Measurements from ENCODE around the gene ARID2. TPM values are rescaled to one million over a fixed set of nuclear protein-coding genes. Genes with fewer than 3 reads are reported as not detected.
A peak's percentile ranks its signal among the peaks of the same experiment; 100 is the strongest.

ARID2 gene
- polyA plus RNA-seq, 2 donors, result 5.0 to 8.5 TPM

DNA sequence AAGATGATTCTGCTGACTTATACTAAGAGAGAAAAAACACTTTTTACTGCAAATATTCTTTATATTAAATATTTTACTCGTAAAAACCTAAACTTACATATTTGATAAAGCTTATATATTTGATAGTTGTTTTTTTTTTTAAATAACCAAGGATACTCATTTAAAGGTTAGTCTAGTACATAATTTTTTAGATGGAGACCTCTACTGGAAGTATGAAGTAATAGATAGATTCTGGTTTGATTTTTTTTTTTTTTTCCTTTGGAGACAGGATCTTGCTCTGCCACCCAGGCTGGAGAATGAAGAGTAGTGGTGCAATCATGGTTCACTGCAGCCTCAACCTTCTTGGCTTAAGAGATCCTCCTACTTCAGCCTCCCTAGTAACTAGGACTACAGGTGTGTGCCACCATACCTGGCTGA, 16.4 kb downstream of the ARID2 start:
- Histone ChIP-seq H3K4me1 (ENCODE audit: control insufficient read depth in 2 of 2, insufficient read depth in 2 of 2, low read length in 1 of 2) (no peaks in the 10 kb centered on the region), H3K4me3 (ENCODE audit: low read depth in 1 of 2, low read length in 2 of 2) (no peak overlapping the region), H3K27ac (ENCODE audit: low read depth in 2 of 2, low read length in 1 of 2) (no peak overlapping the region), H3K27me3 (ENCODE audit: control insufficient read depth in 1 of 2, insufficient read depth in 2 of 2, low read length in 2 of 2) (no peaks in the 10 kb centered on the region), H3K36me3 (ENCODE audit: control insufficient read depth in 2 of 2, insufficient read depth in 2 of 2, low read length in 1 of 2) (no peaks in the 10 kb centered on the region), H3K9me3 (ENCODE audit: control insufficient read depth in 2 of 2, insufficient read depth in 1 of 2, low read depth in 1 of 2, low read length in 1 of 2) (no peaks in the 10 kb centered on the region)
- 76 to 81% methylated on average over 1 of the region's 1 CpG for WGBS, 2 donors

GRCh38 chr12:45756666-45757065, 27.2 kb downstream of the ARID2 start:
- peak overlapping the region in 1 of 2 donors; percentile 33 for H3K27ac ChIP-seq (ENCODE audit: low read depth in 2 of 2, low read length in 1 of 2)
- H3K4me1 ChIP-seq (ENCODE audit: control insufficient read depth in 2 of 2, insufficient read depth in 2 of 2, low read length in 1 of 2), result peaks cover 0 to 2% of the 10 kb centered on the region in 2 donors
- H3K4me3 ChIP-seq (ENCODE audit: low read depth in 1 of 2, low read length in 2 of 2), result no peak overlapping the region
- H3K9me3 ChIP-seq (ENCODE audit: control insufficient read depth in 2 of 2, insufficient read depth in 1 of 2, low read depth in 1 of 2, low read length in 1 of 2), result no peaks in the 10 kb centered on the region
- no peaks in the 10 kb centered on the region for H3K27me3 ChIP-seq (ENCODE audit: control insufficient read depth in 1 of 2, insufficient read depth in 2 of 2, low read length in 2 of 2)
- 81 to 83% methylated on average over 3 of the region's 3 CpGs for WGBS, 2 donors
- H3K36me3 ChIP-seq (ENCODE audit: control insufficient read depth in 2 of 2, insufficient read depth in 2 of 2, low read length in 1 of 2), result no peaks in the 10 kb centered on the region

DNA sequence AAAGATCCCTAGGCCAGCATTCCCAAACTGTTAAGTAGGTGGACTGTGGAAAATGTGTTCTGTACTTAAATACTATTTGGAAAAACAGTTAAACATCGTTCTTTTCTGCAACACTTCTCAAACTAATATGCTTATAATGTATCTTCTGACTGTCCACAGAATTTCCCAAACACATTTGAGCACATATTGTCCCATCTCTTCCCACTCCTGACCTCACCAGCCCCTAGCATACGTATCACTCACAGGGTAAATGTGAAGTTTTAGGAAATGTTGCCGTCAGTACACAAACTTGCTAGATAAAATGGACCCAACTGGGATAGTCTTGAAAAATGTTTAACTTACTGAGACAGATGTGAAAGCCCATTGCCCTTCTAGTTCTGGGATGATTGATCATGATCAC, 27.7 kb downstream of the ARID2 start:
- no peaks in the 10 kb centered on the region for H3K9me3 ChIP-seq (ENCODE audit: control insufficient read depth in 2 of 2, insufficient read depth in 1 of 2, low read depth in 1 of 2, low read length in 1 of 2)
- H3K4me1 ChIP-seq (ENCODE audit: control insufficient read depth in 2 of 2, insufficient read depth in 2 of 2, low read length in 1 of 2), result peaks cover 0 to 2% of the 10 kb centered on the region in 2 donors
- H3K27ac ChIP-seq (ENCODE audit: low read depth in 2 of 2, low read length in 1 of 2), result no peak overlapping the region
- WGBS, 2 donors, result 72 to 74% methylated on average over 3 of the region's 3 CpGs
- H3K4me3 ChIP-seq (ENCODE audit: low read depth in 1 of 2, low read length in 2 of 2), result no peak overlapping the region
- H3K27me3 ChIP-seq (ENCODE audit: control insufficient read depth in 1 of 2, insufficient read depth in 2 of 2, low read length in 2 of 2), result no peaks in the 10 kb centered on the region
- H3K36me3 ChIP-seq (ENCODE audit: control insufficient read depth in 2 of 2, insufficient read depth in 2 of 2, low read length in 1 of 2), result no peaks in the 10 kb centered on the region

DNA sequence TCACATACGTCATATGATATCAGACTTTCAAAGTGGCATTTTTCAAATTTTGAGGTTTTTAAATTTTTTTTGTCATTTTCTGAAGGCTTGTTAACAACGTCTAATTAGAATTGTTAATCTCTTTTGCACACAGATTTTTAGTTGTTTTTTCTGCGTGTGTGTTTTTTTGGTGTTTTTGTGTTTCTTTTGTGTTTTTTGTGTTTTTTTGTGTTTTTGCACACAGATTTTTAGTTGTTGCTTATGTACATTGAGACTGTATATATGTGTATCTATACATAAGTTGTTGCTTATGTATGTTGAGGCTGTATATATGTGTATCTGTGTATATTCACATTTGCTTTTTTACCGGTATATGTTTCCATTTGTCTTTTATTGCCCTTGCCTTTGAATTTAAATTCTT, 30.8 kb downstream of the ARID2 start:
- H3K27me3 ChIP-seq (ENCODE audit: control insufficient read depth in 1 of 2, insufficient read depth in 2 of 2, low read length in 2 of 2), result no peaks in the 10 kb centered on the region
- H3K4me3 ChIP-seq (ENCODE audit: low read depth in 1 of 2, low read length in 2 of 2), result no peak overlapping the region
- H3K9me3 ChIP-seq (ENCODE audit: control insufficient read depth in 2 of 2, insufficient read depth in 1 of 2, low read depth in 1 of 2, low read length in 1 of 2), result no peaks in the 10 kb centered on the region
- H3K4me1 ChIP-seq (ENCODE audit: control insufficient read depth in 2 of 2, insufficient read depth in 2 of 2, low read length in 1 of 2), result peaks cover 0 to 2% of the 10 kb centered on the region in 2 donors
- no peaks in the 10 kb centered on the region for H3K36me3 ChIP-seq (ENCODE audit: control insufficient read depth in 2 of 2, insufficient read depth in 2 of 2, low read length in 1 of 2)
- H3K27ac ChIP-seq (ENCODE audit: low read depth in 2 of 2, low read length in 1 of 2), result no peak overlapping the region
- WGBS, 2 donors, result 94 to 95% methylated on average over 4 of the region's 4 CpGs

GRCh38 chr12:45762185-45763110, 32.9 kb downstream of the ARID2 start:
- WGBS, 2 donors, result 40 to 56% methylated on average over 3 of the region's 3 CpGs
- Histone ChIP-seq H3K4me1 (ENCODE audit: control insufficient read depth in 2 of 2, insufficient read depth in 2 of 2, low read length in 1 of 2) (peaks cover 0 to 2% of the 10 kb centered on the region in 2 donors), H3K36me3 (ENCODE audit: control insufficient read depth in 2 of 2, insufficient read depth in 2 of 2, low read length in 1 of 2) (no peaks in the 10 kb centered on the region), H3K9me3 (ENCODE audit: control insufficient read depth in 2 of 2, insufficient read depth in 1 of 2, low read depth in 1 of 2, low read length in 1 of 2) (no peaks in the 10 kb centered on the region), H3K27me3 (ENCODE audit: control insufficient read depth in 1 of 2, insufficient read depth in 2 of 2, low read length in 2 of 2) (no peaks in the 10 kb centered on the region), H3K4me3 (ENCODE audit: low read depth in 1 of 2, low read length in 2 of 2) (no peak overlapping the region), H3K27ac (ENCODE audit: low read depth in 2 of 2, low read length in 1 of 2) (no peak overlapping the region)

DNA sequence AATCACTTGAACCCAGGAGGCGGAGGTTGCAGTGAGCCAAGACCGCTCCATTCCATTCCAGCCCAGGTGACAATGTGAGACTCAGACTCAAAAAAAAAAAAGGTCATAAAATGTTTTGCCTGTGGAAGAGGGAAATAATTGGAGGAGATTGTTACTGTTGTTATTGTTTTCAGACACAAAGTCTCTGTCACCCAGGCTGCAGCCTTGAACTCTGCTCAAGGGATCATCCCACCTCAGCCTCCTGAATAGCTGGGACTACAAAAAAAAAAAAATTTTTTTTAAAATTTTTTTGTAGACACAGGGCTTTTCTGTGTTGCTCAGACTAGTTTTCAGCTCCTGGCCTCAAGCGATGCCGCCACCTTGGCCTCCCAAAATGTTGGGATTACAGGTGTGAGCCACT, 33.9 kb downstream of the ARID2 start:
- H3K27me3 ChIP-seq (ENCODE audit: control insufficient read depth in 1 of 2, insufficient read depth in 2 of 2, low read length in 2 of 2), result no peaks in the 10 kb centered on the region
- no peak overlapping the region for H3K4me3 ChIP-seq (ENCODE audit: low read depth in 1 of 2, low read length in 2 of 2)
- H3K27ac ChIP-seq (ENCODE audit: low read depth in 2 of 2, low read length in 1 of 2), result no peak overlapping the region
- H3K4me1 ChIP-seq (ENCODE audit: control insufficient read depth in 2 of 2, insufficient read depth in 2 of 2, low read length in 1 of 2), result peaks cover 0 to 2% of the 10 kb centered on the region in 2 donors
- no peaks in the 10 kb centered on the region for H3K36me3 ChIP-seq (ENCODE audit: control insufficient read depth in 2 of 2, insufficient read depth in 2 of 2, low read length in 1 of 2)
- H3K9me3 ChIP-seq (ENCODE audit: control insufficient read depth in 2 of 2, insufficient read depth in 1 of 2, low read depth in 1 of 2, low read length in 1 of 2), result no peaks in the 10 kb centered on the region
- 96 to 97% methylated on average over 4 of the region's 4 CpGs for WGBS, 2 donors

DNA sequence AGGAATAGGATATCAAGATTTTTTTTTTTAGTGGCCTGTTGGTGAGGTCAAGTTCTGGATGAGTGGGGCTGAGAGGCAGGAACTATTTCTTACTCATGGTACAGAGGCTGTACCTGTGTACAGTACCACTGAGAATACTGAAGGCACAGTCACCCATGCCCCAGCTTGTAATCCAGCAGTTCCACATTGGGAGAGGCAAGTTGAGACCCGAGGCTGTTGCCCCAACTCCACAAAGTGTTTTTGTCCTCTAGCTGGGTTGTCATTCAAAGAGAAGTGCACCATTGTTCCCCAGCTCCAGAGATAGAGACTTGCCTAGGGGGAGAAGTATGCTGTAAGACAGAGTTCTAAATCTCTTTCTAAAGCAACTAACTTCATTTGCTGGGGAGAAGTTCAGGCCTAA, 38.7 kb downstream of the ARID2 start:
- H3K36me3 ChIP-seq (ENCODE audit: control insufficient read depth in 2 of 2, insufficient read depth in 2 of 2, low read length in 1 of 2), result no peaks in the 10 kb centered on the region
- H3K4me3 ChIP-seq (ENCODE audit: low read depth in 1 of 2, low read length in 2 of 2), result no peak overlapping the region
- peak overlapping the region in 1 of 2 donors; percentile 1 for H3K27ac ChIP-seq (ENCODE audit: low read depth in 2 of 2, low read length in 1 of 2)
- WGBS, 2 donors, result 45 to 65% methylated on average over 1 of the region's 1 CpG
- peaks cover 0 to 2% of the 10 kb centered on the region in 2 donors for H3K4me1 ChIP-seq (ENCODE audit: control insufficient read depth in 2 of 2, insufficient read depth in 2 of 2, low read length in 1 of 2)
- H3K9me3 ChIP-seq (ENCODE audit: control insufficient read depth in 2 of 2, insufficient read depth in 1 of 2, low read depth in 1 of 2, low read length in 1 of 2), result no peaks in the 10 kb centered on the region
- no peaks in the 10 kb centered on the region for H3K27me3 ChIP-seq (ENCODE audit: control insufficient read depth in 1 of 2, insufficient read depth in 2 of 2, low read length in 2 of 2)

GRCh38 chr12:45773747-45774146, 44.2 kb downstream of the ARID2 start:
- Histone ChIP-seq H3K9me3 (ENCODE audit: control insufficient read depth in 2 of 2, insufficient read depth in 1 of 2, low read depth in 1 of 2, low read length in 1 of 2) (no peaks in the 10 kb centered on the region), H3K36me3 (ENCODE audit: control insufficient read depth in 2 of 2, insufficient read depth in 2 of 2, low read length in 1 of 2) (no peaks in the 10 kb centered on the region)

GRCh38 chr12:45774508-45775162, 45.1 kb downstream of the ARID2 start:
- no peaks in the 10 kb centered on the region for H3K27me3 ChIP-seq (ENCODE audit: control insufficient read depth in 1 of 2, insufficient read depth in 2 of 2, low read length in 2 of 2)
- no peak overlapping the region for H3K4me3 ChIP-seq (ENCODE audit: low read depth in 1 of 2, low read length in 2 of 2)
- 66 to 68% methylated on average over 5 of the region's 5 CpGs for WGBS, 2 donors
- no peaks in the 10 kb centered on the region for H3K4me1 ChIP-seq (ENCODE audit: control insufficient read depth in 2 of 2, insufficient read depth in 2 of 2, low read length in 1 of 2)
- no peaks in the 10 kb centered on the region for H3K36me3 ChIP-seq (ENCODE audit: control insufficient read depth in 2 of 2, insufficient read depth in 2 of 2, low read length in 1 of 2)
- no peak overlapping the region for H3K27ac ChIP-seq (ENCODE audit: low read depth in 2 of 2, low read length in 1 of 2)
- H3K9me3 ChIP-seq (ENCODE audit: control insufficient read depth in 2 of 2, insufficient read depth in 1 of 2, low read depth in 1 of 2, low read length in 1 of 2), result no peaks in the 10 kb centered on the region

More at GRCh38 chr12:45773747-45774146, 44.2 kb downstream of the ARID2 start:
- Histone ChIP-seq H3K4me3 (ENCODE audit: low read depth in 1 of 2, low read length in 2 of 2) (no peak overlapping the region), H3K27me3 (ENCODE audit: control insufficient read depth in 1 of 2, insufficient read depth in 2 of 2, low read length in 2 of 2) (no peaks in the 10 kb centered on the region), H3K4me1 (ENCODE audit: control insufficient read depth in 2 of 2, insufficient read depth in 2 of 2, low read length in 1 of 2) (no peaks in the 10 kb centered on the region), H3K27ac (ENCODE audit: low read depth in 2 of 2, low read length in 1 of 2) (no peak overlapping the region)
- 82 to 89% methylated on average over 1 of the region's 1 CpG for WGBS, 2 donors
